Measurements from ENCODE around the gene NDST4. TPM values are rescaled to one million over a fixed set of nuclear protein-coding genes. Genes with fewer than 3 reads are reported as not detected.

Gene NDST4
- total and polyA plus RNA-seq, 4 donors: not detected

GRCh38 chr4:115154826-115155225, 41.4 kb upstream of the NDST4 start:
- no peaks in the 10 kb centered on the region for H3K36me3 ChIP-seq (ENCODE audit: control insufficient read depth in 4 of 4, insufficient read depth in 3 of 4, low read depth in 1 of 4, low read length in 3 of 4)
- no peaks in the 10 kb centered on the region for H3K4me1 ChIP-seq (ENCODE audit: control insufficient read depth in 4 of 4, insufficient read depth in 4 of 4, low read length in 3 of 4)
- H3K9ac ChIP-seq (ENCODE audit: low read depth in 1 of 2, low read length in 2 of 2): no peak overlapping the region
- no peaks in the 10 kb centered on the region for H3K27me3 ChIP-seq (ENCODE audit: control insufficient read depth in 4 of 4, insufficient read depth in 4 of 4, low read length in 3 of 4)
- H3K27ac ChIP-seq (ENCODE audit: low read depth in 1 of 2, low read length in 2 of 2): no peak overlapping the region
- H3K9me3 ChIP-seq (ENCODE audit: control insufficient read depth in 4 of 4, low read length in 3 of 4): no peaks in the 10 kb centered on the region
- DNase-seq (ENCODE audit: low spot score): no peak
- no peak overlapping the region for H3K4me3 ChIP-seq (ENCODE audit: low read depth in 1 of 3, low read length in 3 of 3)
- no peak for TF ChIP-seq EGR1 (IDR thresholded peaks at IDR 0.05; ENCODE audit: low read depth in 2 of 2)
- peak in 1 of 2 donors; percentile 12 for TF ChIP-seq RAD21 (IDR thresholded peaks at IDR 0.05)

DNA sequence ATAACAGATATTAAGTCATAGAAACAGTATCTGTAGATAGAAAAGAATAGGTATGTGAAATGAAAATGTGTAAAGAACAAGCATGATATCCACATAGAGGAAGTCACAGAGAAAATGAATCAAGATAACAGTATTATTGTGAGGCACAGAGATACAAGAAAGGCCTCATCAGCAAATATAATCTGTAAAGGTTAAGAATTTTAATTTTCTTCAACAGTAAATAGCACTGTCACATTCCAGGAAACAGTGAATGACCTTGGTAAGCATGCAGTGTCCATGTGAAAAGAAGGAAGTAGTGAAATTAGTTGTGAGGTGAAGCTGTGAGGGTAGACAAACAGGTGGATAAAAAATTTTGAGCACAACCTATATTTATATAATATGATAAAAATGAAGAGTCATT, 39.5 kb upstream of the NDST4 start:
- TF ChIP-seq NR2F2 (IDR thresholded peaks at IDR 0.05) (no peak), FOXA1 (IDR thresholded peaks at IDR 0.05) (no peak), RAD21 (IDR thresholded peaks at IDR 0.05) (no peak), EGR1 (IDR thresholded peaks at IDR 0.05; ENCODE audit: low read depth in 2 of 2) (no peak), HNF4G (IDR thresholded peaks at IDR 0.05) (no peak)
- TF ChIP-seq, protein P1, sequence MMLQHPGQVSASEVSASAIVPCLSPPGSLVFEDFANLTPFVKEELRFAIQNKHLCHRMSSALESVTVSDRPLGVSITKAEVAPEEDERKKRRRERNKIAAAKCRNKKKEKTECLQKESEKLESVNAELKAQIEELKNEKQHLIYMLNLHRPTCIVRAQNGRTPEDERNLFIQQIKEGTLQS (IDR thresholded peaks at IDR 0.05): no peak
- TF ChIP-seq, protein P2, sequence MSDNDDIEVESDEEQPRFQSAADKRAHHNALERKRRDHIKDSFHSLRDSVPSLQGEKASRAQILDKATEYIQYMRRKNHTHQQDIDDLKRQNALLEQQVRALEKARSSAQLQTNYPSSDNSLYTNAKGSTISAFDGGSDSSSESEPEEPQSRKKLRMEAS (IDR thresholded peaks at IDR 0.05): no peak
- H3K9me3 ChIP-seq (ENCODE audit: control insufficient read depth in 4 of 4, low read length in 3 of 4): no peaks in the 10 kb centered on the region
- no peaks in the 10 kb centered on the region for H3K36me3 ChIP-seq (ENCODE audit: control insufficient read depth in 4 of 4, insufficient read depth in 3 of 4, low read depth in 1 of 4, low read length in 3 of 4)
- H3K27ac ChIP-seq (ENCODE audit: low read depth in 1 of 2, low read length in 2 of 2): no peak overlapping the region
- H3K27me3 ChIP-seq (ENCODE audit: control insufficient read depth in 4 of 4, insufficient read depth in 4 of 4, low read length in 3 of 4): no peaks in the 10 kb centered on the region
- H3K9ac ChIP-seq (ENCODE audit: low read depth in 1 of 2, low read length in 2 of 2): no peak overlapping the region
- no peak overlapping the region for H3K4me3 ChIP-seq (ENCODE audit: low read depth in 1 of 3, low read length in 3 of 3)
- H3K4me1 ChIP-seq (ENCODE audit: control insufficient read depth in 4 of 4, insufficient read depth in 4 of 4, low read length in 3 of 4): no peaks in the 10 kb centered on the region
- no peak for DNase-seq (ENCODE audit: low spot score)

DNA sequence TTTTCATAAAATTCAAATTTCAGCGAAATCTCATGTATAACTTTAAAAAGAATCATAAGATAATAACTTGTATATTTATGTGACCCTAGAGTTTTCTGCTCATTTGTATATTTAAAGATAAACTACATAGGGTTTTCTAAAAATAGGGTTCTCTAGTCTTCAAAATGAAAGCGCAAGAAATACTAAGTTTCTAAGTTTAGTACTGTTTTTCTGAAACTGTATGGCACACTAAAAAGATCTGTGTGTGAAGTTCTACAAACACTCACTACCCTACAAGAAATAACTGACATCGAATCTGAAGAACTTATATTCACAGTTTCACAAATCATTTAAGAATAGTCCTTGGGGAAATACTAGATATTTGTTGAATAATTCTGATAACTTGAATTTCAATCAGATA, 38.7 kb upstream of the NDST4 start:
- H3K36me3 ChIP-seq (ENCODE audit: control insufficient read depth in 4 of 4, insufficient read depth in 3 of 4, low read depth in 1 of 4, low read length in 3 of 4): no peaks in the 10 kb centered on the region
- TF ChIP-seq JUND (IDR thresholded peaks at IDR 0.05) (no peak), FOXA2 (IDR thresholded peaks at IDR 0.05) (no peak), GABPA (IDR thresholded peaks at IDR 0.05 in 1 of 2, conservative IDR thresholded peaks at IDR 0.05 in 1 of 2) (no peak), RXRA (IDR thresholded peaks at IDR 0.05) (no peak), NR2F2 (IDR thresholded peaks at IDR 0.05) (no peak), EGR1 (IDR thresholded peaks at IDR 0.05; ENCODE audit: low read depth in 2 of 2) (no peak), YY1 (IDR thresholded peaks at IDR 0.05) (no peak), REST (IDR thresholded peaks at IDR 0.05) (no peak), RAD21 (IDR thresholded peaks at IDR 0.05) (no peak), FOXA1 (IDR thresholded peaks at IDR 0.05) (no peak), SP1 (IDR thresholded peaks at IDR 0.05) (no peak), TAF1 (conservative IDR thresholded peaks at IDR 0.05) (no peak), HNF4A (conservative IDR thresholded peaks at IDR 0.05) (no peak), CTCF (IDR thresholded peaks at IDR 0.05; ENCODE audit: low read depth, low read length, missing input control) (no peak), HNF4G (IDR thresholded peaks at IDR 0.05) (no peak)
- TF ChIP-seq, protein P3, sequence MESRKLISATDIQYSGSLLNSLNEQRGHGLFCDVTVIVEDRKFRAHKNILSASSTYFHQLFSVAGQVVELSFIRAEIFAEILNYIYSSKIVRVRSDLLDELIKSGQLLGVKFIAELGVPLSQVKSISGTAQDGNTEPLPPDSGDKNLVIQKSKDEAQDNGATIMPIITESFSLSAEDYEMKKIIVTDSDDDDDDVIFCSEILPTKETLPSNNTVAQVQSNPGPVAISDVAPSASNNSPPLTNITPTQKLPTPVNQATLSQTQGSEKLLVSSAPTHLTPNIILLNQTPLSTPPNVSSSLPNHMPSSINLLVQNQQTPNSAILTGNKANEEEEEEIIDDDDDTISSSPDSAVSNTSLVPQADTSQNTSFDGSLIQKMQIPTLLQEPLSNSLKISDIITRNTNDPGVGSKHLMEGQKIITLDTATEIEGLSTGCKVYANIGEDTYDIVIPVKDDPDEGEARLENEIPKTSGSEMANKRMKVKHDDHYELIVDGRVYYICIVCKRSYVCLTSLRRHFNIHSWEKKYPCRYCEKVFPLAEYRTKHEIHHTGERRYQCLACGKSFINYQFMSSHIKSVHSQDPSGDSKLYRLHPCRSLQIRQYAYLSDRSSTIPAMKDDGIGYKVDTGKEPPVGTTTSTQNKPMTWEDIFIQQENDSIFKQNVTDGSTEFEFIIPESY (IDR thresholded peaks at IDR 0.05): no peak
- TF ChIP-seq, protein P2 (IDR thresholded peaks at IDR 0.05): no peak
- TF ChIP-seq, protein P1 (IDR thresholded peaks at IDR 0.05): no peak
- no peak for DNase-seq (ENCODE audit: low spot score)
- no peak overlapping the region for H3K9ac ChIP-seq (ENCODE audit: low read depth in 1 of 2, low read length in 2 of 2)
- no peaks in the 10 kb centered on the region for H3K4me1 ChIP-seq (ENCODE audit: control insufficient read depth in 4 of 4, insufficient read depth in 4 of 4, low read length in 3 of 4)
- no peaks in the 10 kb centered on the region for H3K9me3 ChIP-seq (ENCODE audit: control insufficient read depth in 4 of 4, low read length in 3 of 4)
- H3K27me3 ChIP-seq (ENCODE audit: control insufficient read depth in 4 of 4, insufficient read depth in 4 of 4, low read length in 3 of 4): no peaks in the 10 kb centered on the region
- H3K27ac ChIP-seq (ENCODE audit: low read depth in 1 of 2, low read length in 2 of 2): no peak overlapping the region
- H3K4me3 ChIP-seq (ENCODE audit: low read depth in 1 of 3, low read length in 3 of 3): no peak overlapping the region
- WGBS: 92% methylated on average over 3 of the region's 3 CpGs

Measured in liver (tissue), 9 donors.